Fibroblast of gingiva (primary cell): ENCODE data around the gene CLEC2D.
"Not testable (repeated sequence)": the region's sequence is repeated elsewhere in the genome, so short reads cannot be mapped to it uniquely, and the experiment has no call there.

ENCODE experiments used
- DNase-seq: peaks from one replicate; pipeline ENCODE4 v3.0.0-alpha.2; 2011; ENCODE audit warnings: low read depth

CLEC2D gene

GRCh38 chr12:9730591-9730990 lies 61.1 kb downstream of the CLEC2D start:
- no peak for DNase-seq

- DNase-seq, result no peak
These were observed 61.9 kb downstream of the CLEC2D start for GRCh38 chr12:9731393-9731792.

GRCh38 chr12:9731797-9732196 lies 62.3 kb downstream of the CLEC2D start:
- no peak for DNase-seq

- DNase-seq, result no peak
These were observed 63.5 kb downstream of the CLEC2D start, which contains the start of gene CLECL1 for GRCh38 chr12:9732921-9733461. TSS of gene CLECL1 (minus strand) at chr12:9733097.

GRCh38 chr12:9735601-9736000 lies 66.1 kb downstream of the CLEC2D start:
- no peak for DNase-seq

- DNase-seq, result no peak
These were observed 67.6 kb downstream of the CLEC2D start for GRCh38 chr12:9736936-9737705.

GRCh38 chr12:9738905-9739304 lies 69.4 kb downstream of the CLEC2D start:
- DNase-seq, result not testable (repeated sequence)

- DNase-seq, result not testable (repeated sequence)
These were observed 70.0 kb downstream of the CLEC2D start for GRCh38 chr12:9739404-9740105.

- DNase-seq, result no peak
These were observed 70.7 kb downstream of the CLEC2D start for GRCh38 chr12:9740106-9740750.

GRCh38 chr12:9741726-9742125 lies 72.2 kb downstream of the CLEC2D start:
- DNase-seq, result no peak

- DNase-seq, result no peak
These were observed 73.1 kb downstream of the CLEC2D start for GRCh38 chr12:9742661-9743060.

- no peak for DNase-seq
These were observed 75.7 kb downstream of the CLEC2D start for GRCh38 chr12:9745199-9745598.
